Suppressor macrophage treated with lipopolysaccharide for 1 hour (primary cell): ENCODE measurements around the gene ZNF281.
"Not testable (repeated sequence)": the region's sequence is repeated elsewhere in the genome, so short reads cannot be mapped to it uniquely, and the experiment has no call there.

Source experiments
- DNase-seq, 3 donors: peaks; one replicate each; pipeline ENCODE4 v3.0.0-alpha.2; 2020 to 2022

The ZNF281 gene

GRCh38 chr1:200362421-200362820 lies 47.4 kb downstream of the ZNF281 start:
- no peak for DNase-seq

- DNase-seq = peak; percentile 71 to 82 (median 73)
Measured at GRCh38 chr1:200359610-200360163, 50.1 kb downstream of the ZNF281 start.

DNA sequence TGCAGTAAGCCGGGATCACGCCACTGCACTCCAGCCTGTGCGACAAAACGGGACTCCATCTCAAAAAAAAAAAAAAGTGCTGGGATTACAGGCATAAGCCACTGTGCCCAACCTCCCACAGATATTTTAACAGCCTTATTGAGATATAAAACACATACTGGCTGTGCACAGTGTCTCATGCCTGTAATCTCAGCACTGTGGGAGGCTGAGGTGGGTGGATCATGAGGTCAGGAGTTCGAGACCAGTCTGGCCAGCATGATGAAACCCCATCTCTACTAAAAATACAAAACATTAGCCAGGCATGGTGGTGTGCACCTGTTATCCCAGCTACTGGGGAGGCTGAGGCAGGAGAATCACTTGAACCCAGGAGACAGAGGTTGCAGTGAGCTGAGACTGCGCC lies 51.9 kb downstream of the ZNF281 start:
- not testable (repeated sequence) for DNase-seq

- DNase-seq = no peak
Measured at GRCh38 chr1:200355801-200356200, 54.0 kb downstream of the ZNF281 start.
